Small intestine (tissue), 7 donors: ENCODE results near the gene CTXND1. TPM values are rescaled to one million over a fixed set of nuclear protein-coding genes. Genes with fewer than 3 reads are reported as not detected.

Experiments
- DNase-seq, 2 donors: peaks; one replicate each; pipeline versions ENCODE4 v3.0.0 to v3.0.0-alpha.2; 2013
- FAIRE-seq: peaks from 2 replicates; lab custom pipeline; 2012; peaks lifted over from hg19 to GRCh38; lab: Jason Lieb, UNC
- H3K27ac ChIP-seq, 3 donors: one replicate each; pipeline ENCODE4 v1.5.1; 2013; ENCODE audit warnings: low read length in 2 of 3, mild to moderate bottlenecking in 2 of 3, control low read depth in 1 of 3, inconsistent platforms in 1 of 3, low read depth in 1 of 3, moderate library complexity in 1 of 3
- H3K27me3 ChIP-seq, 3 donors: one replicate each; pipeline ENCODE4 v1.6.1; 2013; ENCODE audit warnings: low read length in 3 of 3, inconsistent platforms in 1 of 3; ENCODE audit not compliant: control insufficient read depth in 3 of 3, insufficient read depth in 3 of 3
- H3K36me3 ChIP-seq, 3 donors: one replicate each; pipeline ENCODE4 v1.6.1; 2013; ENCODE audit warnings: low read length in 3 of 3, inconsistent platforms in 1 of 3, low read depth in 1 of 3, mild to moderate bottlenecking in 1 of 3, moderate library complexity in 1 of 3; ENCODE audit not compliant: control insufficient read depth in 3 of 3, insufficient read depth in 2 of 3
- H3K4me1 ChIP-seq, 3 donors: one replicate each; pipeline ENCODE4 v1.6.1; 2013; ENCODE audit warnings: low read length in 2 of 3, inconsistent platforms in 1 of 3, low read depth in 1 of 3, mild to moderate bottlenecking in 1 of 3, moderate library complexity in 1 of 3; ENCODE audit not compliant: control insufficient read depth in 3 of 3, insufficient read depth in 2 of 3
- H3K4me3 ChIP-seq, 3 donors: one replicate each; pipeline ENCODE4 v1.5.1; 2013; ENCODE audit warnings: low read length in 3 of 3, control low read depth in 1 of 3, inconsistent platforms in 1 of 3, low read depth in 1 of 3, mild to moderate bottlenecking in 1 of 3, moderate library complexity in 1 of 3
- H3K9me3 ChIP-seq, 2 donors: one replicate each; pipeline ENCODE4 v1.6.1; 2013; ENCODE audit warnings: low read depth in 1 of 2, low read length in 1 of 2; ENCODE audit not compliant: control insufficient read depth in 2 of 2, insufficient read depth in 1 of 2
- WGBS, 3 donors: extraction: QIAGEN DNeasy Blood & Tissue Kit; methylation state at CpG; one replicate each; pipeline ENCODE4 v1.1.7; 2013; 5-methylcytosine and 5-hydroxymethylcytosine counted together
- polyA plus RNA-seq, 4 donors: library from polyadenylated mRNA; stranded (reverse) in 3 of 4; unstranded in 1 of 4; fragments of 200-250 nt in 3 of 4; fragments of 120-200 nt in 1 of 4; gene quantifications; one replicate each; pipeline versions ENCODE4 v1.2.1 to v1.2.3, GENCODE V29; 2013
- donor health status: healthy with polysubstance abuse.
- donor health status: control.
- donor health status: control.
- donor health status: Bipolar disorder and iron deficiency.
- donor health status: healthy.

CTXND1 gene
- polyA plus RNA-seq, 4 donors: under 0.01 to 12.8 (median 0.61) TPM

- Histone ChIP-seq H3K4me3 (no peak overlapping the region), H3K27ac (no peak overlapping the region), H3K36me3 (no peaks in the 10 kb centered on the region), H3K9me3 (no peaks in the 10 kb centered on the region), H3K4me1 (no peaks in the 10 kb centered on the region), H3K27me3 (peaks cover 0 to 5% (median 0%) of the 10 kb centered on the region in 3 donors)
- DNase-seq (peak in 1 of 2 donors; percentile 43), FAIRE-seq (no peak)
- WGBS, 3 donors: 50 to 60% (median 59%) methylated on average over 4 of the region's 4 CpGs
These were observed 17.1 kb downstream of the CTXND1 start for GRCh38 chr15:80234883-80235282.

GRCh38 chr15:80233581-80233980 lies 18.4 kb downstream of the CTXND1 start:
- no peaks in the 10 kb centered on the region for H3K4me1 ChIP-seq
- WGBS, 3 donors: 35 to 46% (median 35%) methylated on average over 9 of the region's 9 CpGs
- H3K27me3 ChIP-seq: peaks cover 0 to 5% (median 0%) of the 10 kb centered on the region in 3 donors
- H3K36me3 ChIP-seq: no peaks in the 10 kb centered on the region
- no peak for FAIRE-seq
- H3K27ac ChIP-seq: no peak overlapping the region
- H3K9me3 ChIP-seq: no peaks in the 10 kb centered on the region
- H3K4me3 ChIP-seq: no peak overlapping the region
- DNase-seq: no peak

DNA sequence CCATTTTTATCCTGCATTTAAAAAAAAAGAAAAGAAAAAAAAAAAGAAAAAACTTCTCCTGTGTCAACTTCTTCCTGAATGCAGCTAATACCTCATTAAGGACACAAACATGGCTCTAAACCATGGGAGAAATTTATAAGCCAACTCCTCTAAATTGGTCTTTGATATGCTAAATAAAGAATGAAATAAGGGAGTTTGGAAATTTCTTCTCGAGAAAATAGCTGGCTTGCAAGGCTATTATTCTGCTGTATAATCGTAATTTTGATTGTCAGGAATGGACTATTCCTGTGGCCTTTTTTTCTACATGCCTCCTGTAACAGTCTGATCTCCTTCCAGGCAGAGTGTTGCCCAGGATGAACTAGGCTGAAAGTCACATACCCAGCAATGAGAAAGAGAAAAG lies 20.6 kb downstream of the CTXND1 start:
- Histone ChIP-seq H3K27ac (no peak overlapping the region), H3K27me3 (peaks cover 0 to 5% (median 2%) of the 10 kb centered on the region in 3 donors), H3K9me3 (no peaks in the 10 kb centered on the region), H3K36me3 (no peaks in the 10 kb centered on the region), H3K4me1 (no peaks in the 10 kb centered on the region), H3K4me3 (no peak overlapping the region)
- FAIRE-seq: no peak
- DNase-seq: no peak
- 66 to 74% (median 67%) methylated on average over 2 of the region's 2 CpGs for WGBS, 3 donors

GRCh38 chr15:80228959-80229610 lies 22.9 kb downstream of the CTXND1 start:
- no peak overlapping the region for H3K27ac ChIP-seq
- no peaks in the 10 kb centered on the region for H3K4me1 ChIP-seq
- no peaks in the 10 kb centered on the region for H3K9me3 ChIP-seq
- no peak for FAIRE-seq
- H3K36me3 ChIP-seq: no peaks in the 10 kb centered on the region
- H3K4me3 ChIP-seq: no peak overlapping the region
- 76 to 86% (median 83%) methylated on average over 7 of the region's 7 CpGs for WGBS, 3 donors
- H3K27me3 ChIP-seq: peaks cover 0 to 5% (median 5%) of the 10 kb centered on the region in 3 donors
- DNase-seq: peak in 1 of 2 donors; percentile 36

DNA sequence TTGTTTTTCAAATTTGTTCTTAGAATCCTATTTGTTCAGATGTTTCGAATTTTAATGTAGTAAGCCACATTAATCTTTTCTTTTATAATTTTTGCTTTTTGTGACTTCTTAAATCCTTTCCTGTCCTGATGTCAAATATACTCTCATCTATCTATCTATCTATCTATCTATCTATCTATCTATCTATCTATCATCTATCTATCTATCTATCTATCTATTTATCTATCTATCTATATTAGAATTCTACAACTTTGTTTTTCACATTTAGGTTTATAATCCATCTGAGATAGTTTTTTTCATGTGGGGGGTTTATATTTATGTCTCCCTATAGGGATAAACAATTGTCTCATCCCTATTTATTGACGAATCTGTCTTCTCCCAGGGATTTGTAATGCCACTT lies 32.1 kb downstream of the CTXND1 start:
- no peaks in the 10 kb centered on the region for H3K4me1 ChIP-seq
- WGBS, 3 donors: 86 to 90% (median 86%) methylated on average over 2 of the region's 2 CpGs
- no peaks in the 10 kb centered on the region for H3K36me3 ChIP-seq
- DNase-seq: no peak
- no peak overlapping the region for H3K4me3 ChIP-seq
- H3K27ac ChIP-seq: no peak overlapping the region
- H3K9me3 ChIP-seq: no peaks in the 10 kb centered on the region
- peaks cover 0 to 3% (median 0%) of the 10 kb centered on the region in 3 donors for H3K27me3 ChIP-seq
- no peak for FAIRE-seq

DNA sequence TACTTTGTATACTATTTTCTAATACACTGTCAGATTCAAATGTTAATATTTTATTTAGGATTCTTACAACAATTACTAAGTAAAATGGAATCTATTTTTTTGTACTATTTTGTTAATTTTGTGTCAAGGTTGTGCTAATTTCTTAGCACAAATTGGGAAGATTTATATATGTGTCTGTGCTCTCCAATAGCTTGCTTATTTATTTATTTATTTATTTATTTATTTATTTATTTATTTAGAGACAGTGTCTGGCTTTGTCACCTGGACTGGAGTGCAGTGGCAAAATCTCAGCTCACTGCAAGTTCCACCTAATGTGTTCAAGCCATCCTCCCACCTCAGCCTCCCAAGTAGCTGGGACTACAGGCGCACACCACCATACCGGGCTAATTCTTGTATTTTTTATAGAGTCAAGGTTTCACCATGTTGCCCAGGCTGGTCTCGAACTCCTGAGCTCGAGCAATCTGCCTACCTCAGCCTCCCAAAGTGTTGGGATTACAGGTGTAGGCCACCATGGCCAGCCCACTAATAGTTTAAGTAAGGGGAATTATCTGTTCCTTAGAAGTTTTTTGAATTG lies 34.6 kb downstream of the CTXND1 start:
- FAIRE-seq (no peak), DNase-seq (no peak)
- Histone ChIP-seq H3K27me3 (peaks cover 0 to 3% (median 0%) of the 10 kb centered on the region in 3 donors), H3K4me3 (no peak overlapping the region), H3K4me1 (no peaks in the 10 kb centered on the region), H3K9me3 (peaks cover 0 to 5% of the 10 kb centered on the region in 2 donors), H3K36me3 (no peaks in the 10 kb centered on the region), H3K27ac (no peak overlapping the region)
- WGBS, 3 donors: 78 to 90% (median 85%) methylated on average over 4 of the region's 4 CpGs

DNA sequence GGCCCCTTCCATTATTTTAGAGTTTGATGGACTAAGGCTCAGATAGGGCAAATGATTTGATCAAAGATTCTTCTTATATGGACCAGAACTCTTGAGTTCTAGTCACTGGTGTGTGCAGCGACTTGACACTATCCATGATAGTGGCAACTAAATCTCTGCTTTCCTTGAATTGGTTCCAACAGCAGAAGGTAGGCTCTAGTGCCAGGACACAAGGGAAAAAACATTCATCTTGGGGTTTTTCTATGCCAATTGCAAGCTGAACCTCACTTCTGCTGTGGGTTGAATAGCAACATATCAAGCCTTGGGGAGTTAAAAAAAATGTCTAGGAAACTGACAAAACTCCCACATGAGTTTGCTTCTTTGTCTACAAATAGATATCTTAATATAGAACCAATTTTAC lies 35.1 kb downstream of the CTXND1 start:
- 74 to 81% (median 81%) methylated on average over 1 of the region's 1 CpG for WGBS, 3 donors
- no peak for FAIRE-seq
- DNase-seq: no peak

GRCh38 chr15:80216141-80216540 lies 35.9 kb downstream of the CTXND1 start:
- no peak overlapping the region for H3K4me3 ChIP-seq
- DNase-seq: no peak
- peaks cover 0 to 5% of the 10 kb centered on the region in 2 donors for H3K9me3 ChIP-seq
- peaks cover 0 to 1% (median 0%) of the 10 kb centered on the region in 3 donors for H3K27me3 ChIP-seq
- FAIRE-seq: no peak
- no peaks in the 10 kb centered on the region for H3K36me3 ChIP-seq
- WGBS, 3 donors: 87 to 91% (median 90%) methylated on average over 5 of the region's 5 CpGs
- no peak overlapping the region for H3K27ac ChIP-seq
- no peaks in the 10 kb centered on the region for H3K4me1 ChIP-seq

More for the DNA sequence above, 35.1 kb downstream of the CTXND1 start:
- Histone ChIP-seq H3K36me3 (no peaks in the 10 kb centered on the region), H3K4me3 (no peak overlapping the region), H3K27me3 (peaks cover 0 to 3% (median 0%) of the 10 kb centered on the region in 3 donors), H3K4me1 (no peaks in the 10 kb centered on the region), H3K9me3 (peaks cover 0 to 5% of the 10 kb centered on the region in 2 donors), H3K27ac (no peak overlapping the region)
